AG10803 (cell line): ENCODE measurements around the gene MAVS.

Source experiments
- DNase-seq: peaks from one replicate; pipeline ENCODE4 v3.0.0; 2010; ENCODE audit warnings: low read depth
- H3K4me3 ChIP-seq: 2 replicates; pipeline ENCODE4 v1.5.1; 2011; ENCODE audit warnings: mild to moderate bottlenecking, low read length, control low read depth
- CTCF ChIP-seq: conservative IDR thresholded peaks from 2 replicates; pipeline ENCODE4 v1.5.1; 2011; ENCODE audit warnings: mild to moderate bottlenecking, low read length, control low read depth, inconsistent platforms

MAVS gene

GRCh38 chr20:3888622-3889488, 42.2 kb downstream of the MAVS start, which contains the start of gene PANK2:
TSS of gene PANK2 (plus strand) at chr20:3889387.
- H3K4me3 ChIP-seq: peak within 1 kb of the TSS; percentile 77
- TF ChIP-seq CTCF: peak; percentile 48
- DNase-seq: peak; percentile 99

DNA sequence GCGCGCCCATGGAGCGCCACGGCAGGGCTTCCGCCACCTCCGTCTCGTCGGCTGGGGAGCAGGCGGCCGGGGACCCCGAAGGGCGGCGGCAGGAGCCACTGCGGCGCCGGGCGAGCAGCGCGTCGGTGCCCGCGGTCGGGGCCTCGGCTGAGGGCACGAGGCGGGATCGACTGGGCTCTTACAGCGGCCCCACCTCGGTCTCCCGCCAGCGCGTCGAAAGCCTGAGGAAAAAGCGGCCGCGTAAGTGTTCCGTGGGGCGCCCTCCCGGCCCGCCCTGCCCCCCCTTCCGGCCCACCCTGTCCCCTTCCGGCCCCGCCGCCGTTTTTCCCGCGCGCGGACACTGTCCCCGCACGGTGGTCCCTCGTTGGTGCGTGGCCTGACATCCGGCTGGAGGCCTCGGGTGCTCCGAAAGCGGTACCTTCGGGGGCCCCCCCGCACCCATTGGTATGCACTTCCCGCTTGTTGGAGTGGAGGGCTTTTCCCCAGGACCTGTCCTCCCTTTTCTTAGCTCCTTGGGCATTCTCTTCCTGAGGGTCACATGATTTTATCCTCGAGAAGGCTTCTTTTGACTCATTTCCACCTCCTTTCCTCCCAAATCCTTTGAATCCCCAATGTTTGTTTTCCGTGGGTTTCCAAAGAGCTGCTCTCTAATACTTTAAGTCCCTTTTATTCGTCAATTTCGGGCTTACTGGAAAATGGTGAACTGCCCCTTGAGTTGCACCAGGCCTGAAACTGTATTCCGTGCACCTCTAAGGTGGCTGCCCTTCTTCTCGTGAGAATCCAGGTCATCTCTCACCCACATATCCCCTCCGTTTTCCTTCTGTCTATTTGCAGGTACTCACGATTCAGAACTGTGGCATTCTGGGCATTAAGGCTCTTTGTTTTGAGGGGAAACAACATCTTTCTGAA, 43.1 kb downstream of the MAVS start:
- DNase-seq: no peak
- no peak for TF ChIP-seq CTCF

GRCh38 chr20:3890398-3890751, 43.7 kb downstream of the MAVS start:
- peak; percentile 29 for DNase-seq
- H3K4me3 ChIP-seq: peak overlapping the region; percentile 77
- no peak for TF ChIP-seq CTCF

More for the DNA sequence above, 43.1 kb downstream of the MAVS start:
- H3K4me3 ChIP-seq: peak overlapping the region; percentile 77

- H3K4me3 ChIP-seq: peak overlapping the region; percentile 77
- DNase-seq: no peak
- no peak for TF ChIP-seq CTCF
Observed at GRCh38 chr20:3890999-3891929, 44.6 kb downstream of the MAVS start.

DNA sequence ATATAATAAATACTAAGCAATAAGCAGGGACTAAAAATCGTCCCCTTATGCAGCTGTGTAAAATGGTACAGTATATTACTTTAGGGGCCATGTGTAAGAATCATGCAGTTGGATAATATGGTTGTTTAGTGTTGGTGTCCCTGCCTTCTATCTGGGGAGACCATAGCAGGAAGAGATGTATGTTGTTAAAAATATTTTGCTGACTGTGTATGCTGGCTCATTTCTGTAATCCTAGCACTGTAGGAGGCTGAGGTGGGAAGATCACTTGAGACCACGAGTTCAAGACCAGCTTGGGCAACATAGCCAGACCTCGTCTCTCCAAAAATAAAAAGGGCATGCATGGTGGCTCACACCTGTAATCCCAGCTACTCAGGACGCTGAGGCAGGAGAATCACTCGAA, 48.2 kb downstream of the MAVS start:
- TF ChIP-seq CTCF: no peak
- no peak overlapping the region for H3K4me3 ChIP-seq
- DNase-seq: no peak

DNA sequence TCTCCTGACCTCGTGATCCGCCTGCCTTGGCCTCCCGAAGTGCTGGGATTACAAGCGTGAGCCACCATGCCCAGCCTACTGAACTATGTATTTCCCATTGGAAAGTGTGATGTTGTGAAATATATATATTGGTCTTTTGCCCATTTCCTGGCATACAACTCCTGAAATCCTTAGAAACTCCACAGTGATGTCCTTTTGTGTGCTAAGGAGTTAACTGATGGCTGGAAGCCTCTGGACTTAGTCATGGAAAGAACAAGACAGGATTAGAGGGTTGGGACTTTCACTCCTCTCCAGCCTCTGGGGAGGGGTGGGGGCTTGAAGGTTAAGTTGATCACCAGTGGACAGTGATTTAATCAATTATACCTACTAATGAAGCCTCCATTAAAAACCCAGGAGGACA, 49.7 kb downstream of the MAVS start:
- H3K4me3 ChIP-seq: no peak overlapping the region
- TF ChIP-seq CTCF: no peak
- DNase-seq: peak; percentile 59
